HG02885 (cell line): ENCODE measurements around the gene PDGFC.
"Not testable (repeated sequence)": the region's sequence is repeated elsewhere in the genome, so short reads cannot be mapped to it uniquely, and the experiment has no call there.

Experiments used
- ATAC-seq: cut with Tn5 transposase; IDR thresholded peaks from one replicate; pipeline ENCODE4 v1.9.1; 2021; ENCODE audit warnings: mild to moderate bottlenecking; ENCODE audit not compliant: unreplicated experiment, poor library complexity

The PDGFC gene

DNA sequence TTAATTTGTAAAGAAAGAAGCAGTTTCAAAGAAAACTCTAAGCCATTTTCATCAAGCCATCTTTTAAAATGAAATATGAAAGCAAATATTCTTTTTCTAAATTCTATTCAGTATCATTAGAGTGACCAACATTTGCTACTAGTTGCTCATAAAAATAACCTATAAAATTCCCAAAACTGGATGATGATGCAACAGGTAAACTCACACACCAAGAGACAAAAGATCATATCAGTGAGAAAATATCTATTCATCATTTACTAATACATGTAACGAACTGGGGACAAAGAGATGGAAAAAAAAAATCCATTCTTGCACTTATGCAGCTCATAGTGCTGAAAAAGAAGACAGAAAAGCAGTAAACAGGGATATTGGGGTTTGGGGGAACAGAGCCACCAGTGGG lies 48.1 kb downstream of the PDGFC start:
- ATAC-seq, result no peak

- no peak for ATAC-seq
These were observed 56.4 kb downstream of the PDGFC start for GRCh38 chr4:156915221-156915620.

GRCh38 chr4:156913234-156913633 lies 58.4 kb downstream of the PDGFC start:
- ATAC-seq, result no peak

- no peak for ATAC-seq
These were observed 62.6 kb downstream of the PDGFC start for GRCh38 chr4:156909010-156909409.

DNA sequence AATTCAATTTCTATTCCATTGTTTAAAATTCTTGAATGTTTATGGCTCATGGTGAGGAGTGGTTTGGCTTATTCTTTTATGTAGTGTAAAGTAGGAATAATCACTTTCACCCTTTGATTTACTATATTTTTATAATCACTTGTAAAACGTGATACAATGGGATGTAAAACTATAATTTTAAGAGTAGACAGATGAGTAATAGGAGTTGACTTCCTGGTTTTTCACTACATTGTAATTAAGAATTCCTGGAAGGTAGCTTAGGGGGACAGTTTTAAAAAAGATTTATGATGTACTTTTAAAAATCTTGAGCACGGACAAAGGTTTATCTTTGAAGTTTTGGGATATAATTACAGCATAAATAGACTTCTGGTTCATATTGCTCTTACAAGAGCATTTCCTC lies 65.3 kb downstream of the PDGFC start:
- no peak for ATAC-seq

- ATAC-seq, result no peak
These were observed 69.7 kb downstream of the PDGFC start for GRCh38 chr4:156901871-156902270.

DNA sequence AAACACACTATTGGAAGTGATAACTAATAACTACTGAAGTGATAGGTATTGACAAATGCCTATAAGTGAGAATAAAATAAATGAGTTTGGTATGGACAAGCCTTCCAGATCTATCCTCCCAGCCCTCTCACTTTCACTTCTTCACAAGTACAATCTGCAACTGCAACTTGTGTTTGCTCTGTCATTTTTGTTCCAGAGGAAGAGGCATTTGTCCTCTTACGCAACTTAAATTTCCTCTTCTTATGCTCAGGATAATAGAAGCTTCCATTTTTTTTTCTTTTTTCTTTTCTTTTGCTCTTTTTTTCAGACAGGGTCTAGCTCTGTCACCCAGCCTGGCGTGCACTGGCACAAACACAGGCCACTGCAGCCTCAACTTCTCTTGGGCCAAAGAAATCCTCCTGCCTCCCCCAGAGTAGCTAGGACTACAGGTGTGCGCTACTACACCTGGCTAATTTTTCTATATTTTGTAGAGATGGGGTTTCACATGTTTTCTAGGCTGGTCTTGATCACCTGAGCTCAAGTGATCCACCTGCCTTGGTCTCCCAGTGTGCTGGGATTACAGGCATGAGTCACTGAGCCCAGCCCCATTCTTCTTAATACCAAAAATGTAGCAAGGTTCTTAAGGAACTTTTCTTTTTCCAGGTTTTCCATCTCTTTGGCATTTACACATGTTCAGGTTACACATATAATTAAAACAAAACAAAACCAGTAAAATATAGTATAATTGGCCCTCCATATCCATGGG lies 73.1 kb downstream of the PDGFC start:
- ATAC-seq, result no peak

- no peak for ATAC-seq
These were observed 75.1 kb downstream of the PDGFC start for GRCh38 chr4:156896527-156896926.

- no peak for ATAC-seq
These were observed 77.4 kb downstream of the PDGFC start for GRCh38 chr4:156894234-156894633.

GRCh38 chr4:156892805-156893204 lies 78.8 kb downstream of the PDGFC start:
- no peak for ATAC-seq

GRCh38 chr4:156889616-156890594 lies 81.7 kb downstream of the PDGFC start:
- ATAC-seq, result no peak

DNA sequence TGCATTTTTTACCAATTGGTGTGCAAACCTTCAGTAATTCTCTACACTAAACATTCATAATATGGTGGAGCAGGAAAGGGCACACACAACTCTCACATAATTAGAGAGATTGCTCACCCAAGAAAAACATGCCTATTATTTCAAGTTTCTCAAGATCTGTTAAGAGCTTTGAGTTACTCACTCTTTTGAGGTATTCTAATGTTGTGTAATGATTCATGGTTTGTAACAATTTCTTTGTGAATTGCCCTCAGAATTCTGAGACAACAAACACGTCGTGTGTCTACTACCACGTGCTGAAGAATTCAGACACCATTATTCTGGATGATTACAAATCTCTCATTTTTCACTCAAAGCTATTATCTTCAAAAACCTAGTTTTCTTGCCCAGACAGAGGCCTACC lies 82.8 kb downstream of the PDGFC start:
- no peak for ATAC-seq

DNA sequence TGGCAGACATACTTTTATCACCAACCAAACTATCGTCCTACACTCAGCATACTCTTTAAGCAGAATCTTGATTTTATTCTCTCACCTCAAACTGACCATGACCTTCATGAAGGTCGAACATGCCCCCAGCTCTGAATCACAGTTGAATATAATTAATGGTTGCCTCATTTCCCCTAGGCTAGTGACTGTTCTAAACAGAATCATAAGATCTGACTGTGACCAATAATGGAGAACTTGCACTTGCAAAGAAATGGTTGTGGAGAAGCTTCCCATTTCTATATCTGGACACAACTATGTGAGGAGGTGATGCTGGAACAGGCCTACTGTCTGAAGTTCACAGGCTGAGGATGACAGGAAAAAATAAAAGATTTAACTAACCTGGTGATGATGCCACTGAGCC lies 85.1 kb downstream of the PDGFC start:
- ATAC-seq, result no peak

DNA sequence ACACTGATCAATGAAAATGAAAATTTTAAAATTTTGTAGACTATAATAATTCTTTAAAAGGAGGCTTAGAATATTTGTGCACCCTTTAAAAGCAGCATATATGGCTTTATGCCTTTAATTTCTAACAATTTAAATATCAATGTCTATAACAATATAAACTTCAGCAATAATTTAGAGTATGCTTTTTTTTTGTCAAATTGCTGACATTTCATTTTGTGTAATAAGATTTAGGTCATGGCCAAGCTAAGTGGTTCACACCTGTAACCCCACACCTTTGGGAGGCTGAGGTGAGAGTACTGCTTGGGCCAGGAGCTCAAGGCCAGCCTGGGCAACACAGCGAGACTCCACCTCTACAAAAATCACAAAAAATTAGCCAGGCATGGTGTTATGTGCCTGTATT lies 86.2 kb downstream of the PDGFC start:
- ATAC-seq, result no peak

DNA sequence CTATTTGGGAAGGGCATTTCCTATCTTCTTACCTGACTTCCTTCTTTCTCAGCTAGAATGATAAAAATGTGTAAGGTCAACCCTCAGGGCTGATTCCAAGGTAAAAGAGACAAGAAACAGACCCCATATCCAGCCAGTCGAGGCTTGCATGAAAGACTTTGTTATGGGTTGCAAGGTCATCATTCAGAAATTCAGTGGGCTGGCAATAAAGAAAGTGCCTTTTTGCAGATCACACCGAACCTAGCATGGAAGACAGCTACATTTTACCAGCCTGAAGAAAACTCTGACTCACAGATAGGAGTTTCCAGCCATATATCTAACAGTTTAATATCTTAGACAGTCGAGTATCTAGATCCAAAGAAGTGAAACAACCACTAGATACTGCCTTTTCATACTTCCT lies 87.4 kb downstream of the PDGFC start:
- no peak for ATAC-seq

- no peak for ATAC-seq
These were observed 95.9 kb downstream of the PDGFC start for GRCh38 chr4:156875704-156876103.

DNA sequence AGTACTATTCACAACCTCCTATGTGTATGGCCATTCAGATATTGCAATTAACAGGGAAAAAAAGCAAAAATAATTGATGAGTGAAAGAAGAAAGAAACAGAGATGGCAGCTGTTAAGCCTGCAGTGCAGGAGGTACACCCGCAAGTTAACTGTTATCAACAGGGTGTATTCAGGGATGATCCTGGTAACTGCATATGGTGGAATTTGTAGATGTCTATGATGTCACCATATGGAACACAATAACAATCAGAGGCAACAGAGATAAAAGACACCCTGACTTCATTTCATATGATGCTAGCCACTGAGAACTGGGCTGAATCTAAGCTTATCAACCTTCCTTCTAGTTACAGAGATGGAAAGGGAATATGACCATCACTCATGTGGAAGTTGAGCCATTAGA lies 96.5 kb downstream of the PDGFC start:
- no peak for ATAC-seq

DNA sequence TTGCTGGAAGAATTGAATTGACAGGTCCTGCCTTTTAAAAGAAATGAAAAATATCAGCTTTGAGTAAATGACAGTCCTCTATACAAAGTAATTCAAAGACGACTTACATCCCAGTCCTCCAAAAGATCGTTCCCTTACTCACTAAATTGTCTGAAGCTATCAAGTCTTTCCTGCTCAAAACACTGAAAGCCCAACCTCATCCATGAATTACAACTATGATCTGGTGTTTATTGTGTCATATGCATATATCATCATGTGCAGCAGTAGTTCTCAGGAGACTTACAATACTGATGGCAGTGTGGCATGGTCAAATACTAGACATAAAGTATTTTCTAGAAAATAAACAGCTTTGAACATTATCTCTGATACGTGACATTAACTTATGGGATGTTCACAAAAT lies 97.8 kb downstream of the PDGFC start:
- ATAC-seq, result no peak

DNA sequence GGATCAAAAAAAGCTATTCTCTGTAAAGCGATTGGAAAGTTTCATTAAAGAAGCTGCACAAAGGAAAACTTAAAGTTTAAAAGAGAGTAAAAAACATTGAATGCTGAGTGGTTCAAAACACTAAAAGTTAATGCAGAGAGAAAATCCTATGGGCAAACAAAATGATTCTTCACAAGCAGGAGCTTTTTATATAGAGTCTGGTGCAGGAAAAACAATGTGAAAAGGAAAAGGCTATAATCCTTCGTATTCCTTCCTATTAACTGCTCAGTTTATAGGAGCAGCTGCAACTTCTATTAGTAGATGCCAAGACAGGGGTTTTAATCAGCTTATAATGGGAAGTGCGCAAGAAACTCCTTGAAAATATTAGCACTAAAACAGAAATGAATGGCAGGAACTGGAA lies 100.7 kb downstream of the PDGFC start:
- no peak for ATAC-seq

DNA sequence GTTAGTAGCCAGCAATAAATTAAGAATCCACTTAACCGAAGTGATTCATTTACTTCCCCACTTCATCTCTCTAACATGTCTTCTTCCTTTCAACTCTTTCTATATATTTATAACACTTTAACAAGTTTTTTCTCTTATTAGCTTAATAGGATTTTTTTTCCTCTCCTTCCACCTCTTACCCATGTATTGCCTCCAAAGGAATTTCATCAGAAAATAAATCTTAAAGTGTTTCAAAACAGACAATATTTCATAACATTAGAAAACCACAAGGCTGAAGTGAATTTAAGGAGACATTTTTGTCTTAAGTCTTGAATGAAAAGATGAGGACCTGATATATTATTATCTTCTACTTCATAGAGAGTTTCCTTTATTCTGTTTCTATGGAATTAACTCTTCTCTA lies 101.5 kb downstream of the PDGFC start:
- ATAC-seq, result no peak

DNA sequence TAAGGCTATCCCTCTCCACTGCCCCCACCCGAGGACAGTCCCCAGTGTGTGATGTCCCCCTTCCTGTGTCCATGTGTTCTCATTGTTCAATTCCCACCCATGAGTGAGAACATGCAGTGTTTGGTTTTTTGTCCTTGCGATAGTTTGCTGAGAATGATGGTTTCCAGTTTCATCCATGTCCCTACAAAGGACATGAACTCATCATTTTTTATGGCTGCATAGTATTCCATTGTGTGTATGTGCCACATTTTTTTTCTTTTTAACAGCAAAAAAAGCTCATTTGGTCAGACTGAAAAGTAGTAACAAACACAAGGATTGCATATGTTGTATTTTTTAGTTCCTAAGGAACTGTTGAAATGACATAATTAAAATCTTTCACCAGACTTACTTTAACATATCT lies 105.5 kb downstream of the PDGFC start:
- not testable (repeated sequence) for ATAC-seq

DNA sequence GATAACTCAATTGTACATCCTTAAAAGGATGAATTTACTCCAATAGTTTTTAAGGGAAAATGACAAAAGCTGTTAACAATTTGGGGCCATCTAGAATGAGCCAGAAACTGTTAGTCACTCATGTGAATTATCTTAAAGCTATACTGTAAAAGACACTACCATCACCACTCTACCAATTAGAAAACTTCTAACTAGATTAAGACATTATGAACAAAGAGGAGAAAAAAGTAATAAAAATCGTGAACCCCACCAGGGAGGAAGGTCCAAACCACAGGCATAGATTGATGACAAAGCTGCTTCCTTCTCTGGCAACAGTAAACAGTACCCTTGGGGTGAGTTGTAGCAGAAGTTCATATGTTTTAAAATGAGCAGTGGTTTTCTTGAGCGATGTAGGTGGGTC lies 106.1 kb downstream of the PDGFC start:
- no peak for ATAC-seq
